Left lobe of liver (tissue), 2 donors: ENCODE results near the gene ZNF846. TPM values are rescaled to one million over a fixed set of nuclear protein-coding genes. Genes with fewer than 3 reads are reported as not detected.
A peak's percentile ranks its signal among the peaks of the same experiment; 100 is the strongest.
"Not testable (repeated sequence)": the region's sequence is repeated elsewhere in the genome, so short reads cannot be mapped to it uniquely, and the experiment has no call there.

Source experiments
- ATAC-seq: fragments of 200-7000 bp; cut with Tn5 transposase; one replicate; pipeline ENCODE4 v1.9.1; 2020; ENCODE audit warnings: mild to moderate bottlenecking, moderate library complexity
- DNase-seq: peaks from one replicate; pipeline ENCODE4 v3.0.0-alpha.2; 2020; ENCODE audit warnings: low spot score
- total RNA-seq: library from RNA; stranded (reverse); gene quantifications from one replicate; pipeline ENCODE4 v1.2.1, GENCODE V29; 2021
- donor health status: DM: no; HTN: no; CAD: no; lungs with moderate emphysema.
- donor health status: DM: no; HTN: yes; CAD: no.

ZNF846 gene
- total RNA-seq, 1 donor from 2014 or later, result 6.3 TPM

GRCh38 chr19:9785367-9786331, 17.1 kb upstream of the ZNF846 start:
- DNase-seq (peak; percentile 95), ATAC-seq (peak; percentile 93)

- not testable (repeated sequence) for DNase-seq, ATAC-seq
These were observed 15.6 kb upstream of the ZNF846 start for GRCh38 chr19:9784163-9784496.

GRCh38 chr19:9782338-9782737, 13.8 kb upstream of the ZNF846 start:
- no peak for ATAC-seq
- DNase-seq, result no peak

GRCh38 chr19:9757544-9758501, 10.7 kb downstream of the ZNF846 start:
- ATAC-seq (no peak), DNase-seq (no peak)

GRCh38 chr19:9752701-9753443, 15.7 kb downstream of the ZNF846 start:
- ATAC-seq, result no peak
- DNase-seq, result no peak

- no peak for ATAC-seq
- DNase-seq, result no peak
These were observed 17.1 kb downstream of the ZNF846 start for GRCh38 chr19:9751446-9751845.

- ATAC-seq (no peak), DNase-seq (no peak)
These were observed 26.9 kb downstream of the ZNF846 start for GRCh38 chr19:9741476-9742171.

GRCh38 chr19:9735986-9736385, 32.6 kb downstream of the ZNF846 start:
- DNase-seq (no peak), ATAC-seq (no peak)

- not testable (repeated sequence) for ATAC-seq, DNase-seq
These were observed 38.5 kb downstream of the ZNF846 start for GRCh38 chr19:9730056-9730455.

- DNase-seq (no peak), ATAC-seq (no peak)
These were observed 39.4 kb downstream of the ZNF846 start for GRCh38 chr19:9729162-9729561.

- no peak for DNase-seq
- ATAC-seq, result no peak
These were observed 40.9 kb downstream of the ZNF846 start for GRCh38 chr19:9727644-9728043.

GRCh38 chr19:9725508-9726201, 42.9 kb downstream of the ZNF846 start:
- not testable (repeated sequence) for DNase-seq, ATAC-seq

GRCh38 chr19:9724157-9724556, 44.4 kb downstream of the ZNF846 start:
- no peak for DNase-seq

GRCh38 chr19:9721861-9722260, 46.7 kb downstream of the ZNF846 start:
- DNase-seq, result no peak
- ATAC-seq, result no peak

More at GRCh38 chr19:9724157-9724556, 44.4 kb downstream of the ZNF846 start:
- ATAC-seq, result no peak

GRCh38 chr19:9720541-9720940, 48.0 kb downstream of the ZNF846 start:
- no peak for DNase-seq
- ATAC-seq, result no peak

- DNase-seq (no peak), ATAC-seq (no peak)
These were observed 56.7 kb downstream of the ZNF846 start for GRCh38 chr19:9711815-9712214.

- no peak for DNase-seq
- peak; percentile 55 for ATAC-seq
These were observed 59.2 kb downstream of the ZNF846 start for GRCh38 chr19:9709305-9709704.

GRCh38 chr19:9705836-9706235, 62.7 kb downstream of the ZNF846 start:
- ATAC-seq (no peak), DNase-seq (no peak)

- DNase-seq (no peak), ATAC-seq (no peak)
These were observed 66.4 kb downstream of the ZNF846 start for GRCh38 chr19:9702186-9702585.
